Panc1 (cell line): ENCODE measurements around the gene LHX2. TPM values are rescaled to one million over a fixed set of nuclear protein-coding genes. Genes with fewer than 3 reads are reported as not detected.

Experiments used
- ATAC-seq: fragments of 200-7000 bp; cut with Tn5 transposase; 2 replicates; pipeline ENCODE4 v1.9.1; 2020; ENCODE audit warnings: mild to moderate bottlenecking, moderate library complexity
- BruUV-seq: library from RNA; stranded (reverse); fragments of 400-500 nt; replicated peaks from 2 replicates; lab custom pipeline; 2021; lab: Mats Ljungman, UMichigan
- CTCF ChIA-PET: fragments of 300-600 bp; sonication (Branson Sonifier 250); formaldehyde crosslinking; loops from one replicate; lab custom pipeline; 2022; ENCODE audit warnings: antibody characterized with exemption; lab: Charles Lee
- POLR2A ChIA-PET: fragments of 300-600 bp; sonication (Branson Sonifier 250); formaldehyde crosslinking; loops from one replicate; lab custom pipeline; 2022; ENCODE audit warnings: antibody characterized with exemption; lab: Charles Lee
- DNase-seq: peaks from one replicate; pipeline ENCODE4 v3.0.0-alpha.2; 2010; ENCODE audit warnings: low read depth, low spot score
- H3K27ac ChIP-seq: 2 replicates; pipeline ENCODE4 v1.5.1; 2011; ENCODE audit warnings: mild to moderate bottlenecking, low read length, inconsistent platforms
- H3K27me3 ChIP-seq: fragments of 200-500 bp; sonication (Bioruptor generic); 2 replicates; pipeline ENCODE4 v1.6.0; 2014; ENCODE audit warnings: low read length, inconsistent platforms; ENCODE audit not compliant: control insufficient read depth, insufficient read depth
- H3K36me3 ChIP-seq: fragments of 200-500 bp; sonication (Bioruptor generic); 2 replicates; pipeline ENCODE4 v1.5.1; 2014; ENCODE audit warnings: inconsistent platforms, mild to moderate bottlenecking, low read length, moderate library complexity; ENCODE audit not compliant: control insufficient read depth, insufficient read depth
- H3K4me1 ChIP-seq: 2 replicates; pipeline ENCODE4 v1.5.1; 2011; ENCODE audit warnings: inconsistent platforms, mild to moderate bottlenecking, low read length, moderate library complexity; ENCODE audit not compliant: control insufficient read depth, insufficient read depth
- H3K4me3 ChIP-seq, 2 experiments: 2 replicates each; pipeline ENCODE4 v1.5.1; 2011 to 2012; ENCODE audit warnings: low read depth in 2 of 2, low read length in 2 of 2, mild to moderate bottlenecking in 2 of 2, inconsistent platforms in 1 of 2, moderate library complexity in 1 of 2
- H3K9me3 ChIP-seq: fragments of 200-500 bp; sonication (Bioruptor generic); 2 replicates; pipeline ENCODE4 v1.5.1; 2014; ENCODE audit warnings: low read depth, mild to moderate bottlenecking, inconsistent platforms, low read length, moderate library complexity; ENCODE audit not compliant: control insufficient read depth, insufficient read depth
- CTCF ChIP-seq: fragments of 450-650 bp; IDR thresholded peaks from 2 replicates; pipeline ENCODE4 v1.5.1; 2017; ENCODE audit warnings: mild to moderate bottlenecking
- POLR2AphosphoS5 ChIP-seq: IDR thresholded peaks from 2 replicates; pipeline ENCODE4 v1.6.1; 2012; ENCODE audit warnings: mild to moderate bottlenecking, low read depth, low read length, moderate library complexity
- REST ChIP-seq, 2 experiments: IDR thresholded peaks; 2 replicates each; pipeline ENCODE4 v1.6.1; 2011 to 2012; ENCODE audit warnings: low read depth in 2 of 2, control low read depth in 1 of 2, low read length in 1 of 2, mild to moderate bottlenecking in 1 of 2, moderate library complexity in 1 of 2; ENCODE audit not compliant: insufficient read depth in 1 of 2
- SIN3A ChIP-seq: IDR thresholded peaks from 2 replicates; pipeline ENCODE4 v1.6.1; 2012; ENCODE audit warnings: low read depth, mild to moderate bottlenecking, low read length, moderate library complexity, borderline replicate concordance; ENCODE audit not compliant: insufficient read depth
- TCF7L2 ChIP-seq: IDR thresholded peaks from 2 replicates; pipeline ENCODE4 v1.6.1; 2011; ENCODE audit warnings: mild to moderate bottlenecking, low read depth, low read length, inconsistent platforms
- in situ Hi-C: cut with HindIII; loops from 2 replicates; pipeline ENCODE4 v1.10.0; 2016; ENCODE audit warnings: low sequenced_read_pairs, low pct_unique_long_range_greater_than_20kb
- intact Hi-C: fragments of 100-400 bp; cut with micrococcal nuclease; formaldehyde crosslinking; loops from one replicate; pipeline ENCODE4 v1.10.0; 2022; ENCODE audit not compliant: unreplicated experiment
- total RNA-seq: library from RNA; stranded (reverse); gene quantifications from one replicate; pipeline ENCODE4 v1.2.1, GENCODE V29; 2021; ENCODE audit not compliant: unreplicated experiment

Gene LHX2
- total RNA-seq, 1 experiment from 2014 or later: 0.36 TPM

GRCh38 chr9:124054582-124055227 is 43.1 kb downstream of the LHX2 start:
- Histone ChIP-seq H3K4me3 (no peak overlapping the region), H3K27ac (no peak overlapping the region), H3K9me3 (no peaks in the 10 kb centered on the region), H3K36me3 (no peaks in the 10 kb centered on the region), H3K27me3 (no peaks in the 10 kb centered on the region), H3K4me1 (0 out of 2 replicates have a peak, but pooled peaks cover 2% of the 10 kb centered on the region)
- TF ChIP-seq TCF7L2 (no peak), SIN3A (no peak), CTCF (no peak), REST (IDR thresholded peaks at IDR 0.05; ENCODE audit: insufficient read depth in 1 of 2, low read depth in 2 of 2, low read length in 1 of 2) (no peak), POLR2AphosphoS5 (no peak)
- no TSS peak for BruUV-seq
- ATAC-seq: peak; percentile 92
- DNase-seq: no peak
- intact Hi-C loops: no loop called here
- CTCF ChIA-PET: no interaction called here
- POLR2A ChIA-PET: no interaction called here
- in situ Hi-C loops: no loop called here

- no peak for TF ChIP-seq REST (IDR thresholded peaks at IDR 0.05; ENCODE audit: insufficient read depth in 1 of 2, low read depth in 2 of 2, low read length in 1 of 2)
- TF ChIP-seq CTCF: no peak
- no peak for TF ChIP-seq SIN3A
- TF ChIP-seq TCF7L2: no peak
- TF ChIP-seq POLR2AphosphoS5: no peak
- DNase-seq (no peak), ATAC-seq (no peak)
- in situ Hi-C loops (no loop called here), intact Hi-C loops (no loop called here)
- Histone ChIP-seq H3K27me3 (no peaks in the 10 kb centered on the region), H3K27ac (no peak overlapping the region), H3K36me3 (no peaks in the 10 kb centered on the region), H3K9me3 (no peaks in the 10 kb centered on the region), H3K4me1 (no peaks in the 10 kb centered on the region), H3K4me3 (no peak overlapping the region)
- ChIA-PET POLR2A (no interaction called here), CTCF (no interaction called here)
- no TSS peak for BruUV-seq
Measured at GRCh38 chr9:124060844-124061605, 49.5 kb downstream of the LHX2 start.
